IMR-90 (cell line): ENCODE measurements around the gene PRPF6.

ENCODE experiments used
- CTCF ChIP-seq: conservative IDR thresholded peaks from 2 replicates; pipeline ENCODE4 v1.5.1; 2012; ENCODE audit warnings: mild to moderate bottlenecking, low read depth, low read length, improper control_type of control experiment
- NFE2L2 ChIP-seq: fragments of 150-350 bp; IDR thresholded peaks from 2 replicates; pipeline ENCODE4 v1.6.1; 2016; ENCODE audit warnings: low read depth, mild to moderate bottlenecking, low read length
- POLR2A ChIP-seq: IDR thresholded peaks from 2 replicates; pipeline ENCODE4 v1.6.1; 2012; ENCODE audit warnings: mild to moderate bottlenecking, low read depth, low read length
- SMC3 ChIP-seq: fragments of 150-350 bp; IDR thresholded peaks from 2 replicates; pipeline ENCODE4 v1.6.1; 2016; ENCODE audit warnings: low read depth, mild to moderate bottlenecking, antibody characterized with exemption, low read length, moderate library complexity
- USF2 ChIP-seq: fragments of 150-350 bp; IDR thresholded peaks from 2 replicates; pipeline ENCODE4 v1.6.1; 2017; ENCODE audit warnings: mild to moderate bottlenecking, antibody characterized with exemption, low read length, low read depth

GRCh38 chr20:64078934-64079272 lies 98.0 kb downstream of the PRPF6 start:
- TF ChIP-seq CTCF (no peak), POLR2A (no peak), USF2 (no peak), SMC3 (no peak), NFE2L2 (no peak)
